ENCODE results near the gene ASIC3. TPM values are rescaled to one million over a fixed set of nuclear protein-coding genes. Genes with fewer than 3 reads are reported as not detected.
A peak's percentile ranks its signal among the peaks of the same experiment; 100 is the strongest.

The ASIC3 gene
- total and polyA plus RNA-seq, 2 experiments from 2014 or later: 0.26 to 1.1 TPM

- Histone ChIP-seq H2AFZ (peak overlapping the region; percentile 77), H3K36me3 (ENCODE audit: low read depth) (no peaks in the 10 kb centered on the region), H3K27ac (peak overlapping the region; percentile 94), H4K20me1 (ENCODE audit: insufficient read depth) (no peaks in the 10 kb centered on the region; the same call in 1 of the 2 replicates), H3K9me3 (ENCODE audit: low read depth) (no peaks in the 10 kb centered on the region), H3K9me2 (ENCODE audit: insufficient read depth) (no peaks in the 10 kb centered on the region), H3K4me1 (ENCODE audit: insufficient read depth) (peaks cover 42% of the 10 kb centered on the region), H3K79me2 (ENCODE audit: insufficient read depth) (peaks cover 35% of the 10 kb centered on the region), H3F3A (ENCODE audit: insufficient read depth) (peaks cover 10% of the 10 kb centered on the region), H3K9ac (peak overlapping the region; percentile 90), H3K4me3 (peak overlapping the region; percentile 93), H3K4me2 (ENCODE audit: unreplicated experiment) (peak overlapping the region; percentile 82), H3K27me3 (replicated peaks; ENCODE audit: insufficient read depth) (no peaks in the 10 kb centered on the region)
- peak; percentile 66 for DNase-seq
- in situ Hi-C loops (cut with MboI): loop anchor here (10.0 kb wide), 1 partner anchor 64 kb away; the partner anchor contains the start of gene NOS3
- TF ChIP-seq EZH2phosphoT487 (IDR thresholded peaks at IDR 0.05; ENCODE audit: insufficient read depth, low read depth) (no peak), EZH2 (IDR thresholded peaks at IDR 0.05; ENCODE audit: insufficient read depth, poor library complexity, severe bottlenecking) (no peak)
- WGBS, 2 experiments (ENCODE audit: low coverage in 1 of 2, low lambda C conversion rate in 2 of 2, missing lambda C conversion rate in 2 of 2): 3% methylated on average over 18 of the region's 18 CpGs
Measured at GRCh38 chr7:151058781-151059366, 10.5 kb downstream of the ASIC3 start.

GRCh38 chr7:151059367-151060112 is 11.2 kb downstream of the ASIC3 start, which contains the start of gene SLC4A2:
SLC4A2 (plus strand) TSS chr7:151059589; CDS start chr7:151061988, 2,399 bp downstream.
- Histone ChIP-seq H3K4me3 (peak within 1 kb of the TSS; percentile 93), H3F3A (ENCODE audit: insufficient read depth) (peaks cover 10% of the 10 kb centered on the region), H2AFZ (peak within 1 kb of the TSS; percentile 77), H3K27ac (peak within 1 kb of the TSS; percentile 94), H3K4me2 (ENCODE audit: unreplicated experiment) (peak within 1 kb of the TSS; percentile 82), H3K9me3 (ENCODE audit: low read depth) (no peaks in the 10 kb centered on the region), H3K27me3 (replicated peaks; ENCODE audit: insufficient read depth) (no peaks in the 10 kb centered on the region), H3K9ac (peak within 1 kb of the TSS; percentile 90), H4K20me1 (ENCODE audit: insufficient read depth) (no peaks in the 10 kb centered on the region; the same call in 1 of the 2 replicates), H3K4me1 (ENCODE audit: insufficient read depth) (peaks cover 43% of the 10 kb centered on the region), H3K9me2 (ENCODE audit: insufficient read depth) (no peaks in the 10 kb centered on the region), H3K79me2 (ENCODE audit: insufficient read depth) (peaks cover 40% of the 10 kb centered on the region), H3K36me3 (ENCODE audit: low read depth) (no peaks in the 10 kb centered on the region)
- in situ Hi-C loops (cut with MboI): loop anchor here (10.0 kb wide), 1 partner anchor 65 kb away; the partner anchor contains the start of gene NOS3
- 1 to 4% methylated on average over 16 to 66 of the region's 75 CpGs for WGBS, 2 experiments (ENCODE audit: low coverage in 1 of 2, low lambda C conversion rate in 2 of 2, missing lambda C conversion rate in 2 of 2)
- DNase-seq: peak; percentile 86
- no peak for TF ChIP-seq EZH2 (IDR thresholded peaks at IDR 0.05; ENCODE audit: insufficient read depth, poor library complexity, severe bottlenecking)

- peaks cover 45% of the 10 kb centered on the region for H3K79me2 ChIP-seq (ENCODE audit: insufficient read depth)
- WGBS, 2 experiments (ENCODE audit: low coverage in 1 of 2, low lambda C conversion rate in 2 of 2, missing lambda C conversion rate in 2 of 2): 1 to 4% methylated on average over 16 to 17 of the region's 17 CpGs
- H3K27me3 ChIP-seq (replicated peaks; ENCODE audit: insufficient read depth): no peaks in the 10 kb centered on the region
- peaks cover 10% of the 10 kb centered on the region for H3F3A ChIP-seq (ENCODE audit: insufficient read depth)
- H3K27ac ChIP-seq: peak overlapping the region; percentile 94
- DNase-seq: no peak
- H3K9me2 ChIP-seq (ENCODE audit: insufficient read depth): no peaks in the 10 kb centered on the region
- peak overlapping the region; percentile 82 for H3K4me2 ChIP-seq (ENCODE audit: unreplicated experiment)
- in situ Hi-C loops (cut with MboI): no loop called here
- H2AFZ ChIP-seq: peak overlapping the region; percentile 77
- TF ChIP-seq EZH2phosphoT487 (IDR thresholded peaks at IDR 0.05; ENCODE audit: insufficient read depth, low read depth): no peak
- TF ChIP-seq EZH2 (IDR thresholded peaks at IDR 0.05; ENCODE audit: insufficient read depth, poor library complexity, severe bottlenecking): no peak
- peak overlapping the region; percentile 93 for H3K4me3 ChIP-seq
- H3K4me1 ChIP-seq (ENCODE audit: insufficient read depth): peaks cover 43% of the 10 kb centered on the region
- H3K36me3 ChIP-seq (ENCODE audit: low read depth): no peaks in the 10 kb centered on the region
- H4K20me1 ChIP-seq (ENCODE audit: insufficient read depth): no peaks in the 10 kb centered on the region; the same call in 1 of the 2 replicates
- H3K9me3 ChIP-seq (ENCODE audit: low read depth): no peaks in the 10 kb centered on the region
- peak overlapping the region; percentile 90 for H3K9ac ChIP-seq
Measured at GRCh38 chr7:151060113-151060415, 11.7 kb downstream of the ASIC3 start.

GRCh38 chr7:151060416-151061212 is 12.3 kb downstream of the ASIC3 start:
- Histone ChIP-seq H3K4me2 (ENCODE audit: unreplicated experiment) (peak overlapping the region; percentile 82), H3K27ac (peak overlapping the region; percentile 94), H3K9me2 (ENCODE audit: insufficient read depth) (no peaks in the 10 kb centered on the region), H2AFZ (peak overlapping the region; percentile 77; the same call in 1 of the 2 replicates), H3K4me1 (ENCODE audit: insufficient read depth) (peaks cover 43% of the 10 kb centered on the region), H3K9me3 (ENCODE audit: low read depth) (no peaks in the 10 kb centered on the region), H3K27me3 (replicated peaks; ENCODE audit: insufficient read depth) (no peaks in the 10 kb centered on the region), H3K4me3 (peak overlapping the region; percentile 93), H3K36me3 (ENCODE audit: low read depth) (no peaks in the 10 kb centered on the region), H3K79me2 (ENCODE audit: insufficient read depth) (peaks cover 50% of the 10 kb centered on the region), H3F3A (ENCODE audit: insufficient read depth) (peaks cover 10% of the 10 kb centered on the region), H3K9ac (peak overlapping the region; percentile 90), H4K20me1 (ENCODE audit: insufficient read depth) (no peaks in the 10 kb centered on the region; the same call in 1 of the 2 replicates)
- in situ Hi-C loops (cut with MboI): no loop called here
- TF ChIP-seq EZH2 (IDR thresholded peaks at IDR 0.05; ENCODE audit: insufficient read depth, poor library complexity, severe bottlenecking) (no peak), EZH2phosphoT487 (IDR thresholded peaks at IDR 0.05; ENCODE audit: insufficient read depth, low read depth) (no peak)
- WGBS, 2 experiments (ENCODE audit: low coverage in 1 of 2, low lambda C conversion rate in 2 of 2, missing lambda C conversion rate in 2 of 2): 5 to 10% methylated on average over 17 to 21 of the region's 21 CpGs
- peak; percentile 66 for DNase-seq

Data from GM23248 (cell line).